Common myeloid progenitor, CD34-positive (primary cell): ENCODE results near the gene NUAK2.

ENCODE experiments used
- CTCF ChIA-PET: fragments of 350-600 bp; sonication (Branson Sonifier 250); formaldehyde crosslinking; loops from one replicate; lab custom pipeline; 2021; ENCODE audit warnings: antibody characterized with exemption; lab: Charles Lee
- POLR2A ChIA-PET: fragments of 350-600 bp; sonication (Branson Sonifier 250); formaldehyde crosslinking; loops from one replicate; lab custom pipeline; 2021; ENCODE audit warnings: antibody characterized with exemption; lab: Charles Lee
- DNase-seq, 3 donors: peaks; one replicate each; pipeline versions ENCODE4 v3.0.0 to v3.0.0-alpha.2; 2013
- H3K27ac ChIP-seq, 2 experiments: 1 replicate in 1 of 2; 2 replicates in 1 of 2; pipeline ENCODE4 v1.7.0; 2013; ENCODE audit warnings: inconsistent platforms in 2 of 2, low read length in 2 of 2, mild to moderate bottlenecking in 2 of 2, low read depth in 1 of 2, moderate library complexity in 1 of 2; ENCODE audit not compliant: severe bottlenecking in 2 of 2, insufficient read depth in 1 of 2, poor library complexity in 1 of 2
- H3K27me3 ChIP-seq, 5 experiments: replicated peaks in 2 of 5; 1 replicate in 3 of 5; 2 replicates in 2 of 5; pipeline versions ENCODE4 v1.6.1 to v1.7.0; 2013; ENCODE audit warnings: low read length in 4 of 5, mild to moderate bottlenecking in 2 of 5, moderate library complexity in 2 of 5, inconsistent platforms in 1 of 5; ENCODE audit not compliant: insufficient read depth in 5 of 5, control insufficient read depth in 4 of 5
- H3K36me3 ChIP-seq, 4 experiments: 1 replicate in 2 of 4; 2 replicates in 2 of 4; pipeline versions ENCODE4 v1.6.1 to v1.7.0; 2013; ENCODE audit warnings: low read length in 3 of 4, control low read depth in 1 of 4, mild to moderate bottlenecking in 1 of 4; ENCODE audit not compliant: control insufficient read depth in 4 of 4, insufficient read depth in 4 of 4
- H3K4me1 ChIP-seq, 4 experiments: 1 replicate in 3 of 4; 2 replicates in 1 of 4; pipeline versions ENCODE4 v1.6.1 to v1.7.1; 2013; ENCODE audit warnings: low read length in 3 of 4, mild to moderate bottlenecking in 3 of 4, control low read depth in 1 of 4, inconsistent platforms in 1 of 4, moderate library complexity in 1 of 4; ENCODE audit not compliant: control insufficient read depth in 4 of 4, insufficient read depth in 4 of 4; ENCODE audit errors: control extremely low read depth in 1 of 4
- H3K4me3 ChIP-seq, 7 experiments: 1 replicate in 4 of 7; 2 replicates in 3 of 7; pipeline versions ENCODE4 v1.5.1 to v1.7.0; 2013; ENCODE audit warnings: mild to moderate bottlenecking in 7 of 7, low read length in 6 of 7, moderate library complexity in 6 of 7, inconsistent platforms in 2 of 7, low read depth in 2 of 7, control low read depth in 1 of 7; ENCODE audit not compliant: insufficient read depth in 4 of 7, control insufficient read depth in 1 of 7; ENCODE audit errors: extremely low read depth in 1 of 7
- H3K9me3 ChIP-seq, 5 experiments: 1 replicate in 4 of 5; 2 replicates in 1 of 5; pipeline versions ENCODE4 v1.6.1 to v1.7.1; 2013; ENCODE audit warnings: low read length in 4 of 5, mild to moderate bottlenecking in 2 of 5, inconsistent platforms in 1 of 5, low read depth in 1 of 5, moderate library complexity in 1 of 5; ENCODE audit not compliant: control insufficient read depth in 4 of 5, insufficient read depth in 2 of 5; ENCODE audit errors: control extremely low read depth in 1 of 5
- WGBS: methylation state at CpG from one replicate; pipeline ENCODE4 v1.1.5; 2013; ENCODE audit not compliant: insufficient coverage; 5-methylcytosine and 5-hydroxymethylcytosine counted together

NUAK2 gene

GRCh38 chr1:205340676-205341075, 19.1 kb upstream of the NUAK2 start:
- ChIA-PET POLR2A (interaction anchor here (0.7 to 0.8 kb wide), 2 partner anchors 9 to 200 kb away, joined by 3 read pairs; no protein-coding TSS in a partner anchor), CTCF (interaction anchor here (0.9 to 28.5 kb wide), 6 partner anchors 9 to 184 kb away, joined by 3 to 1168 read pairs (median 7); no protein-coding TSS in a partner anchor)
- Histone ChIP-seq H3K27me3 (peaks cover 0 to 38% (median 26%) of the 10 kb centered on the region in 5 experiments), H3K9me3 (no peaks in the 10 kb centered on the region), H3K36me3 (no peaks in the 10 kb centered on the region), H3K4me1 (peaks cover 0 to 19% (median 14%) of the 10 kb centered on the region in 4 experiments), H3K27ac (no peak overlapping the region), H3K4me3 (no peak overlapping the region)
- 100% methylated on average over 1 of the region's 1 CpG for WGBS
- no peak for DNase-seq

- WGBS: 100% methylated on average over 3 of the region's 4 CpGs
- H3K27ac ChIP-seq: no peak overlapping the region
- peak in 2 of 3 donors; percentile 47 to 55 for DNase-seq
- peaks cover 0 to 19% (median 14%) of the 10 kb centered on the region in 4 experiments for H3K4me1 ChIP-seq
- ChIA-PET POLR2A (interaction anchor here (0.7 kb wide), 1 partner anchor 9 kb away, joined by 3 read pairs; no protein-coding TSS in a partner anchor), CTCF (interaction anchor here (0.6 to 28.5 kb wide), 9 partner anchors 10 to 185 kb away, joined by 3 to 1168 read pairs (median 9); partner anchors contain the start of gene KLHDC8A)
- H3K9me3 ChIP-seq: no peaks in the 10 kb centered on the region
- H3K27me3 ChIP-seq: peaks cover 0 to 29% (median 23%) of the 10 kb centered on the region in 5 experiments
- H3K4me3 ChIP-seq: no peak overlapping the region
- no peaks in the 10 kb centered on the region for H3K36me3 ChIP-seq
Observed at GRCh38 chr1:205339717-205340116, 18.2 kb upstream of the NUAK2 start.

GRCh38 chr1:205339197-205339702, 17.7 kb upstream of the NUAK2 start:
- ChIA-PET CTCF (interaction anchor here (0.6 to 28.5 kb wide), 7 partner anchors 10 to 147 kb away, joined by 3 to 1168 read pairs (median 12); partner anchors contain the start of gene KLHDC8A), POLR2A (no interaction called here)
- no peak for DNase-seq
- no peaks in the 10 kb centered on the region for H3K36me3 ChIP-seq
- 92% methylated on average over 20 of the region's 21 CpGs for WGBS
- H3K27ac ChIP-seq: no peak overlapping the region
- peaks cover 0 to 16% (median 13%) of the 10 kb centered on the region in 4 experiments for H3K4me1 ChIP-seq
- H3K27me3 ChIP-seq: peaks cover 0 to 25% (median 18%) of the 10 kb centered on the region in 5 experiments
- H3K9me3 ChIP-seq: no peaks in the 10 kb centered on the region
- H3K4me3 ChIP-seq: no peak overlapping the region

GRCh38 chr1:205338011-205338410, 16.5 kb upstream of the NUAK2 start:
- 91% methylated on average over 6 of the region's 7 CpGs for WGBS
- peaks cover 0 to 4% (median 3%) of the 10 kb centered on the region in 4 experiments for H3K4me1 ChIP-seq

GRCh38 chr1:205337481-205337880, 15.9 kb upstream of the NUAK2 start:
- peaks cover 0 to 10% (median 7%) of the 10 kb centered on the region in 5 experiments for H3K27me3 ChIP-seq
- 81% methylated on average over 7 of the region's 7 CpGs for WGBS
- no peak overlapping the region for H3K27ac ChIP-seq
- no peak for DNase-seq
- ChIA-PET POLR2A (no interaction called here), CTCF (interaction anchor here (0.6 to 28.5 kb wide), 11 partner anchors 9 to 274 kb away, joined by 3 to 1168 read pairs (median 13); no protein-coding TSS in a partner anchor)
- no peaks in the 10 kb centered on the region for H3K9me3 ChIP-seq
- no peak overlapping the region for H3K4me3 ChIP-seq
- H3K4me1 ChIP-seq: no peaks in the 10 kb centered on the region
- no peaks in the 10 kb centered on the region for H3K36me3 ChIP-seq

More at GRCh38 chr1:205338011-205338410, 16.5 kb upstream of the NUAK2 start:
- no peak for DNase-seq
- peaks cover 0 to 14% (median 12%) of the 10 kb centered on the region in 5 experiments for H3K27me3 ChIP-seq
- ChIA-PET CTCF (interaction anchor here (1.4 to 28.5 kb wide), 6 partner anchors 8 to 186 kb away, joined by 3 to 1168 read pairs (median 18); no protein-coding TSS in a partner anchor), POLR2A (no interaction called here)
- no peak overlapping the region for H3K27ac ChIP-seq
- no peaks in the 10 kb centered on the region for H3K36me3 ChIP-seq
- no peak overlapping the region for H3K4me3 ChIP-seq
- no peaks in the 10 kb centered on the region for H3K9me3 ChIP-seq

GRCh38 chr1:205335692-205336091, 14.1 kb upstream of the NUAK2 start:
- Histone ChIP-seq H3K27ac (no peak overlapping the region), H3K36me3 (no peaks in the 10 kb centered on the region), H3K27me3 (peaks cover 0 to 5% (median 0%) of the 10 kb centered on the region in 5 experiments), H3K9me3 (no peaks in the 10 kb centered on the region), H3K4me3 (no peak overlapping the region), H3K4me1 (no peaks in the 10 kb centered on the region)
- WGBS: 0% methylated on average over 2 of the region's 4 CpGs
- POLR2A ChIA-PET: no interaction called here
- CTCF ChIA-PET: interaction anchor here (0.6 to 28.5 kb wide), 18 partner anchors 11 to 189 kb away, joined by 3 to 1168 read pairs (median 5); no protein-coding TSS in a partner anchor
- DNase-seq: peak; percentile 80 to 84 (median 84)
